DND-41 (cell line): ENCODE measurements around the gene IZUMO1.

Source experiments
- ATAC-seq: fragments of 200-7000 bp; cut with Tn5 transposase; 3 replicates; pipeline ENCODE4 v1.9.1; 2021; ENCODE audit warnings: low read depth; ENCODE audit not compliant: insufficient read depth
- DNase-seq: peaks from one replicate; pipeline ENCODE4 v3.0.0-alpha.2; 2020
- H2AFZ ChIP-seq: 2 replicates; pipeline ENCODE4 v1.6.0; 2012; ENCODE audit warnings: low read depth, low read length
- H3K27ac ChIP-seq: 2 replicates; pipeline ENCODE4 v1.5.1; 2012; ENCODE audit warnings: low read length, inconsistent platforms
- H3K27me3 ChIP-seq: fragments of 200-600 bp; sonication (generic); 2 replicates; pipeline ENCODE4 v1.6.0; 2012; ENCODE audit warnings: low read length, mild to moderate bottlenecking, inconsistent platforms; ENCODE audit not compliant: insufficient read depth, poor library complexity
- H3K36me3 ChIP-seq: 2 replicates; pipeline ENCODE4 v1.5.1; 2012; ENCODE audit warnings: low read length, inconsistent platforms; ENCODE audit not compliant: insufficient read depth
- H3K4me1 ChIP-seq: 2 replicates; pipeline ENCODE4 v1.5.1; 2012; ENCODE audit warnings: mild to moderate bottlenecking, low read length; ENCODE audit not compliant: insufficient read depth
- H3K4me2 ChIP-seq: 2 replicates; pipeline ENCODE4 v1.6.0; 2012; ENCODE audit warnings: mild to moderate bottlenecking, moderate library complexity, low read length, inconsistent platforms; ENCODE audit not compliant: insufficient read depth
- H3K4me3 ChIP-seq, 2 experiments: fragments of 200-600 bp in 1 of 2; shearing (Covaris generic) in 1 of 2; 2 replicates each; pipeline ENCODE4 v1.5.1; 2012 to 2016; ENCODE audit warnings: inconsistent platforms in 2 of 2, low read length in 2 of 2, mild to moderate bottlenecking in 2 of 2, low read depth in 1 of 2, moderate library complexity in 1 of 2
- H3K79me2 ChIP-seq: 2 replicates; pipeline ENCODE4 v1.6.0; 2012; ENCODE audit warnings: low read length, inconsistent platforms; ENCODE audit not compliant: insufficient read depth
- H3K9ac ChIP-seq: 2 replicates; pipeline ENCODE4 v1.6.0; 2012; ENCODE audit warnings: low read depth, mild to moderate bottlenecking, inconsistent platforms, low read length, moderate library complexity
- H3K9me3 ChIP-seq: 2 replicates; pipeline ENCODE4 v1.5.1; 2012; ENCODE audit warnings: low read length, moderate library complexity, mild to moderate bottlenecking, inconsistent platforms; ENCODE audit not compliant: insufficient read depth, severe bottlenecking
- H4K20me1 ChIP-seq: 2 replicates; pipeline ENCODE4 v1.6.0; 2012; ENCODE audit warnings: low read length; ENCODE audit not compliant: insufficient read depth
- CTCF ChIP-seq: IDR thresholded peaks from 2 replicates; pipeline ENCODE4 v1.5.1; 2012; ENCODE audit warnings: borderline replicate concordance, low read length, moderate library complexity, mild to moderate bottlenecking; ENCODE audit not compliant: poor library complexity, severe bottlenecking; ENCODE audit errors: extremely low read depth
- EZH2 ChIP-seq: IDR thresholded peaks from 3 replicates; pipeline ENCODE4 v1.6.1; 2012; ENCODE audit warnings: borderline replicate concordance, low read depth, mild to moderate bottlenecking, moderate library complexity, low read length, inconsistent platforms; ENCODE audit not compliant: severe bottlenecking

The IZUMO1 gene

DNA sequence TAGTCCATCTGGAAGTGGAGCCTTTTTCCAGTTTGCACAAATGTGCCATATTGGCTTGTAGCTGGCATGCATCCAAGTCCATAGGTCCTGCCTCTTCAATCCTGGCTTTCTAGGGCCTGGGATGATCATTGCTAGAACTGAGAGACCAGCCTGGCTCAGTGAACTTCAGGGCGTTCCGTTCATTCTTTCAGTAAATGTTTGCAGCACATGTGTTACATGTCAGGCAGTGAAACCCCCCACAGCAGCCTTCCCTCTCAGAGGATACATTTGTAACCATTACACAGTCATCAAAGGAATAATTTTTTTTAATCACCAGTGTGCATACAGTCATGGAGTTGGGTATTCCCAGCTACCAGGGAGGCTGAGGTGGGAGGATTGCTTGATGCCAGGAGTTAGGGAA lies 41.3 kb downstream of the IZUMO1 start:
- TF ChIP-seq EZH2 (no peak), CTCF (no peak)
- Histone ChIP-seq H4K20me1 (no peaks in the 10 kb centered on the region), H3K4me3 (no peak overlapping the region), H3K4me1 (no peaks in the 10 kb centered on the region), H3K27ac (no peak overlapping the region), H3K27me3 (no peaks in the 10 kb centered on the region), H2AFZ (no peak overlapping the region), H3K9me3 (no peaks in the 10 kb centered on the region), H3K4me2 (no peak overlapping the region), H3K9ac (no peak overlapping the region), H3K36me3 (peaks cover 9% of the 10 kb centered on the region), H3K79me2 (no peaks in the 10 kb centered on the region)
- DNase-seq (no peak), ATAC-seq (no peak)

DNA sequence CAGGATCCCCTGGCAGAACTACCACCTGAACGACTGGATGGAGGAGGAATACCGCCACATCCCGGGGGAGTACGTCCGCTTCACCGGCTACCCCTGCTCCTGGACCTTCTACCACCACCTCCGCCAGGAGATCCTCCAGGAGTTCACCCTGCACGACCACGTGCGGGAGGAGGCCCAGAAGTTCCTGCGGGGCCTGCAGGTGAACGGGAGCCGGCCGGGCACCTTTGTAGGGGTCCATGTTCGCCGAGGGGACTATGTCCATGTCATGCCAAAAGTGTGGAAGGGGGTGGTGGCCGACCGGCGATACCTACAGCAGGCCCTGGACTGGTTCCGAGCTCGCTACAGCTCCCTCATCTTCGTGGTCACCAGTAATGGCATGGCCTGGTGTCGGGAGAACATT lies 43.4 kb downstream of the IZUMO1 start:
- ATAC-seq (no peak), DNase-seq (no peak)
- TF ChIP-seq CTCF (no peak), EZH2 (no peak)
- H3K4me2 ChIP-seq: no peak overlapping the region
- no peaks in the 10 kb centered on the region for H3K27me3 ChIP-seq
- no peak overlapping the region for H3K27ac ChIP-seq
- no peaks in the 10 kb centered on the region for H4K20me1 ChIP-seq
- H3K9me3 ChIP-seq: no peaks in the 10 kb centered on the region
- no peak overlapping the region for H2AFZ ChIP-seq
- peaks cover 9% of the 10 kb centered on the region for H3K36me3 ChIP-seq
- no peaks in the 10 kb centered on the region for H3K79me2 ChIP-seq
- no peak overlapping the region for H3K4me3 ChIP-seq
- H3K4me1 ChIP-seq: no peaks in the 10 kb centered on the region
- H3K9ac ChIP-seq: no peak overlapping the region

- DNase-seq (no peak), ATAC-seq (no peak)
- Histone ChIP-seq H3K4me3 (no peak overlapping the region), H3K27me3 (no peaks in the 10 kb centered on the region), H3K79me2 (no peaks in the 10 kb centered on the region), H3K36me3 (peaks cover 9% of the 10 kb centered on the region), H2AFZ (no peak overlapping the region), H3K9ac (no peak overlapping the region), H4K20me1 (no peaks in the 10 kb centered on the region), H3K4me1 (no peaks in the 10 kb centered on the region), H3K27ac (no peak overlapping the region), H3K4me2 (no peak overlapping the region), H3K9me3 (no peaks in the 10 kb centered on the region)
- TF ChIP-seq EZH2 (no peak), CTCF (no peak)
These were observed 44.0 kb downstream of the IZUMO1 start for GRCh38 chr19:48702701-48703100.

- no peaks in the 10 kb centered on the region for H4K20me1 ChIP-seq
- ATAC-seq (no peak), DNase-seq (no peak)
- H3K27me3 ChIP-seq: no peaks in the 10 kb centered on the region
- no peak overlapping the region for H2AFZ ChIP-seq
- H3K79me2 ChIP-seq: no peaks in the 10 kb centered on the region
- H3K4me1 ChIP-seq: no peaks in the 10 kb centered on the region
- H3K4me3 ChIP-seq: no peak overlapping the region
- no peak overlapping the region for H3K27ac ChIP-seq
- no peak overlapping the region for H3K4me2 ChIP-seq
- H3K9ac ChIP-seq: no peak overlapping the region
- H3K9me3 ChIP-seq: no peaks in the 10 kb centered on the region
- TF ChIP-seq EZH2: no peak
- no peak for TF ChIP-seq CTCF
- peaks cover 4% of the 10 kb centered on the region; the same call in 1 of the 2 replicates for H3K36me3 ChIP-seq
These were observed 48.7 kb downstream of the IZUMO1 start for GRCh38 chr19:48698046-48698445.
